ENCODE results near the gene ZNF280B.

The ZNF280B gene

GRCh38 chr22:22508274-22509176 lies at the start of gene ZNF280B:
TSS of gene ZNF280B (minus strand) at chr22:22508742. CDS start at chr22:22489398, 19,344 bp downstream.
- peak; percentile 54 to 75 (median 68) for DNase-seq (ENCODE audit: low read depth in 4 of 4, low spot score in 1 of 4)

DNA sequence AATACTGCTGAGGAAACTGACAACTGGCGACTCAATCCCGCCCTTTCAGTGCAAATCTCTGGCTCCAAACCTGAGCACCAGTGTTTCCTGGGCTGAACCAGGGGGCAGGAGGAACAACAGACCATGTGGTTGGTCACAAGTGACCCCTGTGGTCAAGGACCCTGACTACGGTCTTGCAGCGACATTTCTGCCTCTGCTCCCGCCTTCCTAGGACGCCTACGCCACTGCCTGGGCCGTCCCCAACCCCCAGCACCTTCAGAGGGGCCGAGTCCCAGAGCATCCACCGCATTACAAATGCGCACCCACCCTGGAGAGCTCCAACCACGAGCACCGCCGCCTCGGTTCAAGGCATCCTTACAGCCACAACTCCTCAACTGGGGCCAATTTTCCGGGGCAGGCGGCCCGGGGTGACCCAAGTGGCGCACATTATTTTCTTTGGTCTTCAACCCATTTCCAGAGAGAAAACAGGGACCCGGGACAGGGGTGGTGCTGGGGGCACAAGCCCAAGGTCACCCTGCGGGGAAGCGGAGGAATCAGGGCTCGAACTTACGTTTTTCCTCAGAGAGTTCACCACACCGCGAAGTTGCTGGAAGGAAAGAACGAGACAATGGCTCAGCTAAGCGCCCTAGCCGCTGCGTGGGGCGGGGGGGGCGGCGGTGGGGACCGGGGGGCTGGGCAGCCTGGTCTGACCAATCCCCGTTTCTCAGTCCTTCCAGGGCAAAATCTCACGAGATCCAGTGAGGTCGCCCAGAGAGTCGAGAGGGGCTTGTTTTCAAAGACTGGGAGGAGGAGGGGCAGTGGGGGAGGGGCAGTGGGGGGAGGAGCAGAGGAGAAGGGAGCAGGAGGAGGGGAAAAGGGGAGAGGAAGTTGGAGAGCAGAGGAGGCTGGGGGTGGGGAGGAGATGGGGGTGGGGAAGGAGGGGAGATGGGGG lies 48.7 kb upstream of the ZNF280B start:
- DNase-seq (ENCODE audit: low read depth in 4 of 4, low spot score in 1 of 4), result no peak

DNA sequence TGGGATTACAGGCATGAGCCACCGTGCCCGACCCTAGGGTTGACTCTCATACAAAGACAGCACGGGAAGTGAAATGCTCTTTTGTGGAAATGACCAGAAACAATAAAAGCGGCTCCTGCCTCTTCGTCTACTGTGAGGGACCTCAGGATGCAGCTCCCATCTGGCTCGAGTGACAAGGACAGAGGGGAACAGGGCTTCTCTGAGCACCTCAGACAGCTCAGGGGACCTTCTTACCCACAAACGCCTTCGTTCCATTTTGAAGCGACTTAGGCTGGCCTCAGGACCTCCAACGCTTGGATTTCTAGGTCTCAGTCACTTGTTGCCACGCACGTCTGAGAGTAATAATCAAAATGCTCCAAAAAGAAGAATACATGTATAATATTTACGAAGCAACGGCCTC lies 48.0 kb upstream of the ZNF280B start:
- no peak for DNase-seq (ENCODE audit: low read depth in 4 of 4, low spot score in 1 of 4)

- no peak for DNase-seq (ENCODE audit: low read depth in 4 of 4, low spot score in 1 of 4)
Measured at GRCh38 chr22:22555596-22555995, 47.1 kb upstream of the ZNF280B start.

GRCh38 chr22:22554587-22555284 lies 46.2 kb upstream of the ZNF280B start:
- no peak for DNase-seq (ENCODE audit: low read depth in 4 of 4, low spot score in 1 of 4)

DNA sequence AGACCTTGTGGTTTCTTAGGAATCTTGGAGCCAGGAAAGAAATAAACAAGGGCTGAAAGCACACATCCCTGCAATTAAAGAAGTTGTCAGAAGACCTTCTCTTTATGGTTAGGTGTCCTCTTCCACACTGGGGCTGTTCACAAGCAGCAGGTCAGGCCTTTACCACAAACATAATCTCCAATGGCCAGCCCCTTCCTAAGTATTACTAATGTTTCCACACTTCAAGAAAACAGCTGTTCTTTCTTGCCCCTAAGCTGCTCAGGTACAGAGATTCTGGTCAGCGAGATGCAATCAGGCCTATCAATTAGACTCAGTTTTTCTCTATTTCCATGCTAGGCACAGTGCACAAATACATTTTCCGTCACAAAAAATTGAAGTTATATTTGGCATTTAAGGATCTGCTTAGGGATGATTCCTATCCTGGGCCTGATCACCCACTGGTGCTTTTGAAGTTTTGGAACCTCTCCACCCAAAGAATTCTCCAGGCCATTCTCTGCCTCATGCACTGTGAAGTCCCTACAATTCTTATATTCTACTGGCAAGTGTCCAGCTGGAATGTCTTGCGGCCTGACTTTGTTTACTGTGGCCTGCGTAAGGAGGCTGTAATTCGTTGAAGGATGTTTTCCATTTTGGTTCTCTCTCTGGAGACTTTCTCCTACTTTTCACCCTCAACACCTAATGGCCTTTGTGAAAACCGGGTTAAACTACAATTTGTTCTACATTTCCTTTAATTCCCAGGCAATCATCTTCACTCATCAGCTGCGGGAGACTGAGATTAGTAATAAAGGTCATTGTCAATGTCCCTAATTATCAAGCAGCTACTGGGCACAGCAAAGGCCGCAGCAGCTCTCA lies 45.4 kb upstream of the ZNF280B start:
- DNase-seq (ENCODE audit: low read depth in 4 of 4, low spot score in 1 of 4), result no peak

GRCh38 chr22:22553141-22553540 lies 44.6 kb upstream of the ZNF280B start:
- no peak for DNase-seq (ENCODE audit: low read depth in 4 of 4, low spot score in 1 of 4)

GRCh38 chr22:22552630-22553029 lies 44.1 kb upstream of the ZNF280B start:
- no peak for DNase-seq (ENCODE audit: low read depth in 4 of 4, low spot score in 1 of 4)

DNA sequence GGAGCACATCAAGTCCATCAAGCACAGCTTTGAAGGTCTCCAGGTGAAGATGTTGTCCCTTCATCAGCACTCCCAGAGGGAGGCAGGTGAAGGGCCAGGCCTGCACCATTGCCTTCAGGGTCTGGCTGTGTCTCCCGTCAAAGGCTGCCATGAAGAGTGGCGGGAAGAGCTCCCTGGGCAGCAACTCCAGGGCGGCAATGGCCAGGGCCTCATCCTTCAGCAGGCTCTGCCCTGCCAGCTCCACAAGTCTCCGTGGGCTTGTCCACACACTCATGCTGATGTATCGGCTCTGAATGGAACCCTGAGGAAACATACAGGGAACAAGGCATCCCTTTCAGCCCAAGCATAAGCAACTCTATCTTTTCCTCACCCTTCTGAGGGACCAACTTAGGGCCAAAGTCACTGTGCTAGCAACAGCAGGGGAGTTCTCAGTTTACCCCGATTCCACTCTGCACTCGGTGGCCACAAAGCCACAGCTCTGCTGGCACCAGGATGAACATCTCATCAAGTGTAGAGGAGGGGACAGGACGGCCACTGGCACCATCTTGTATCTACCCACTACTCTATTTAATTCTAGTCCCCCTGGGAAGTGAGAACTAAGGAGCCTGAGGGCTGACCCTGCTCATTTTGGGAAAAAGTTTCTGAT lies 42.4 kb upstream of the ZNF280B start:
- DNase-seq (ENCODE audit: low read depth in 4 of 4, low spot score in 1 of 4), result no peak

GRCh38 chr22:22548910-22549309 lies 40.4 kb upstream of the ZNF280B start:
- no peak for DNase-seq (ENCODE audit: low read depth in 4 of 4, low spot score in 1 of 4)

DNA sequence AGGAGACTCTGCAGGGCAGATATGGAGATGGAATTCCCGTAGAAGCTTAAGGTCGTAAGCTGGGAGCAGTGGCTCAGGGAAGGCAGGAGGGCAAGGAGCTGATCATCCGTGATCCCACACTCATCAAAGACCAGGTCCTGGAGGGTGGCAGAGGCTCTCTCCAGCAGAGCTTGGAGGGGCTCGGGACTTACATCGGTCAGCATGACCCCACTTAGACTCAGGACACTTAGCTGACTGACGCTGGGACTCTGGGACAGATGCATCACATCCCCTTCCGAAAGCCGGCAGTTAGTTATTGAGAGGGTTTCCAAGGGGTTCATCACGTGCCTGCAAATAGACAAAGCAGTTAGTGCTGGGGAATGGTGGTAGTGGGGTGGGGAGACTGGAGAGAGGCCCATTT lies 39.8 kb upstream of the ZNF280B start:
- DNase-seq (ENCODE audit: low read depth in 4 of 4, low spot score in 1 of 4), result no peak

DNA sequence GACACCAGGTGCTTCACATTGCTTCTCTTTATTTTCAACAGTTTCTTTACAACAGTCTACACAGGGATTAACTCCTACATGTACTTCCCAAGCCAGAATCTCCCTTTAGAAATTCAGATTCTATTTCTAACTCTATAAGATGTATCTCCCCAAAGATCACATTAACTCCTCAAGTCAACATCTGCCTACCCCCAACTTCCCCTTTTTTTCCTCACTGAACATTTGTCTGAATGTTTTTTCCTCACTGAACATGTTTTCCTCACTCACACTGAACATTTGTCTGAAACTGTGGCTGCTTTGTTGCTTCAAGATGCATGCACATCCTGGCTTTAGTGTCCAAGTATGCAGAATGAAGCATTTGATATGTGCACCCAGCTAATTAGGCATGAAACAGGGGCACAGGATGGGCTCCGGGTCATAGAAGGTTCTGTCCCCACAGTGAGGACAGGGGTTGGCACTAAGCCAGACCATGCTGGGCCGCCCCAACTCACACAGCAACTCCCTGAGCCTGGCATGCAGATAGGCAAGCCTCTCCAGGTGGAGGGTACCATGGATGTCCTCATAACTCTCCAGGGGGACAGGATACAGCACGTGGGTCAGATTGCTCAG lies 39.3 kb upstream of the ZNF280B start:
- no peak for DNase-seq (ENCODE audit: low read depth in 4 of 4, low spot score in 1 of 4)

DNA sequence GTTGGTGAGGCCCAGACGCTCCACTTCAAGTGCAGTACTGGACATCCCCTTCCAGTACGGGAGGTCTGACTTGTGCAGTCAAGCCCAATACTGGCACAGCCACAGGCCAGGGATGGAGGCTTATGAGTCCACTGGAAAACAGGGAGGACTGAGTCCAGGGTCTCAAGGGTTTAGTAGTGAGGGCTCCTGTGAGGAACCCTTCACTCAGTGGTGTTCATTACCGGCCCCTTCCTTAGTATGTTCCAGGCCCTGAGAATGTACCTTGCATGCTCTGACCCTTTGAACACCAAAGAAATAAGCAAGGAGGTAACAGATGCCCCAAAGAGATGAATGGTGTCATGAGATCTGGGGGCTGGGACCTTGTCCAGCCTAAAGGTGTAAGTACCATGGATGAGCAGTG lies 38.7 kb upstream of the ZNF280B start:
- no peak for DNase-seq (ENCODE audit: low read depth in 4 of 4, low spot score in 1 of 4)

DNA sequence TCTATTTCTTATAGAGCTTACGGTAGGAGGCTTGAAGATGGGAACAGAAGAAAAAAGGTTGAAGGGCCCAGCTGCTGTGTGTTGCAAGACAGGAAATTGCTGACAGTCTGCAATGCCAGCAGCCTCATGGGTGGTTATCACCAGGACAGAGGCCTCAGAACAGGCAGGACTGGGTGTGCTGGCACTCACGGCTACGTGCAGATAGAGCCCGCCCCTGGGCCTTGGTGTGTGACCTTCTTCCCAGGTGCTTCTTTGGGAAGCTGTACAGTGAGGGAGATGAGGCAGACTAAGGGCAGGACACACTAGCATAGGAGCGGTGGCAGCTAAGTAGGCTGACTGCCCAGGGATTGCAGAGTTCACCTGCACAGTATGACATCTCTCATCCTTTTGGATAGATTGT lies 37.9 kb upstream of the ZNF280B start:
- no peak for DNase-seq (ENCODE audit: low read depth in 4 of 4, low spot score in 1 of 4)

- no peak for DNase-seq (ENCODE audit: low read depth in 4 of 4, low spot score in 1 of 4)
Measured at GRCh38 chr22:22545084-22545483, 36.5 kb upstream of the ZNF280B start.

DNA sequence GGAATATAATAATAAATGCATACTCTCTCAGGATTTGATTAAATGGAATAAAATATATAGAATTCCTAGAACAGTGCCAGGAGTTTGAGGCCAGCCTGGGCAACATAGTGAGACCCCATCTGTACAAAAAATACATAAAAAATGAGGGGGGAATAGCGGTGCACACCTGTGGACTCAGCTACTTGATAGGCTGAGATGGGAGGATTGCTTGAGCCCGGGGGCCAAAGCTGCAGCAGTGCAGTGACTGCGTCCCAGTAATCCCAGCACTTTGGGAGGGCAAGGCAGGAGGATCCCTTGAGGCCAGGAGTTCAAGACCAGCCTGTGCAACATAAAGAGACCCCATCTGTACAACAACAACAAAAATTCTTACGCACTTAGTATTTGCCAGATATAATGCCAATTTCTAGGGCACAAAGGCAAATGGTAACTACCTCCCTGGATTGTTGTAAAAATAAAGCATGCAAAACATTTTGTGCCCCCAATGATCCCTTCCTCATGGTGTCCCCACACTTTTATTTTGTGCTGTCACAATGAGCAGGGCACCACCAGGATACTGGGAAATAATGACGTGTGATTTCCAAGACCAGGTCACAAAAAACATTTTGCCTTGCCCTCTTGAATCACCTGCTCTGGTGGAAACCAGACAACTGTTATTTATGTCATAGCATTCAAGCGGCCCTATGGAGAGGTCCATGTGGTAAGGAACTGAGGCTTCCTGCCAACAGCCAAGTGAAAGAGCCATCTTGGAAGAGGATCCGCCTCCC lies 29.9 kb upstream of the ZNF280B start:
- no peak for DNase-seq (ENCODE audit: low read depth in 4 of 4, low spot score in 1 of 4)

- no peak for DNase-seq (ENCODE audit: low read depth in 4 of 4, low spot score in 1 of 4)
Measured at GRCh38 chr22:22536916-22537315, 28.4 kb upstream of the ZNF280B start.

- no peak for DNase-seq (ENCODE audit: low read depth in 4 of 4, low spot score in 1 of 4)
Measured at GRCh38 chr22:22536515-22536914, 28.0 kb upstream of the ZNF280B start.

- no peak for DNase-seq (ENCODE audit: low read depth in 4 of 4, low spot score in 1 of 4)
Measured at GRCh38 chr22:22535662-22536061, 27.1 kb upstream of the ZNF280B start.

All from stimulated activated CD4-positive, alpha-beta T cell treated with anti-CD3 and anti-CD28 coated beads, Interleukin-1b, Interleukin-23, amount 100 ng/mL, for 24 hours (primary cell).